ENCODE results near the gene HDAC11. TPM values are rescaled to one million over a fixed set of nuclear protein-coding genes. Genes with fewer than 3 reads are reported as not detected.

HDAC11 gene
- total and polyA plus RNA-seq, 11 donors = 20.8 to 49.4 (median 30.7) TPM

GRCh38 chr3:13509816-13510192 lies 29.7 kb downstream of the HDAC11 start:
- H3K36me3 ChIP-seq = peaks cover 0 to 2% (median 0%) of the 10 kb centered on the region in 9 donors
- TF ChIP-seq CTCF (IDR thresholded peaks at IDR 0.05) = no peak
- TF ChIP-seq POLR2A (IDR thresholded peaks at IDR 0.05) = no peak
- H3K27ac ChIP-seq = no peak overlapping the region
- ATAC-seq = no peak
- no peaks in the 10 kb centered on the region for H3K27me3 ChIP-seq
- no peak overlapping the region for H3K4me3 ChIP-seq
- WGBS, 4 donors = 93 to 96% (median 94%) methylated on average over 8 of the region's 8 CpGs
- DNase-seq = peak in 2 of 5 donors; percentile 9 to 52
- intact Hi-C loops (cut with DNase I) = loop anchor here in 2 of 10 donors (5.0 to 10.0 kb wide), 2 partner anchors 55 to 57 kb away; no protein-coding TSS in a partner anchor
- peaks cover 0 to 7% (median 0%) of the 10 kb centered on the region in 12 donors for H3K4me1 ChIP-seq
- no peaks in the 10 kb centered on the region for H3K9me3 ChIP-seq

GRCh38 chr3:13512451-13512850 lies 32.3 kb downstream of the HDAC11 start:
- Histone ChIP-seq H3K4me3 (no peak overlapping the region), H3K9me3 (no peaks in the 10 kb centered on the region), H3K4me1 (peaks cover 3 to 24% (median 18%) of the 10 kb centered on the region in 12 donors), H3K36me3 (no peaks in the 10 kb centered on the region), H3K27ac (no peak overlapping the region), H3K27me3 (no peaks in the 10 kb centered on the region)
- WGBS, 4 donors = 87 to 94% (median 91%) methylated on average over 7 of the region's 7 CpGs
- TF ChIP-seq POLR2A (IDR thresholded peaks at IDR 0.05) (no peak), CTCF (IDR thresholded peaks at IDR 0.05) (no peak)
- intact Hi-C loops (cut with DNase I) = no loop called here
- ATAC-seq = no peak
- DNase-seq = peak in 2 of 5 donors; percentile 10 to 55

GRCh38 chr3:13513051-13513912 lies 33.2 kb downstream of the HDAC11 start:
- H3K27ac ChIP-seq = peak overlapping the region in 6 of 12 donors; percentile 9 to 56 (median 42)
- H3K27me3 ChIP-seq = no peaks in the 10 kb centered on the region
- no peaks in the 10 kb centered on the region for H3K36me3 ChIP-seq
- no peaks in the 10 kb centered on the region for H3K9me3 ChIP-seq
- TF ChIP-seq CTCF (IDR thresholded peaks at IDR 0.05) = no peak
- TF ChIP-seq POLR2A (IDR thresholded peaks at IDR 0.05) = no peak
- 72 to 79% (median 75%) methylated on average over 19 to 20 of the region's 20 CpGs for WGBS, 4 donors
- intact Hi-C loops (cut with DNase I) = no loop called here
- ATAC-seq (no peak), DNase-seq (peak in 2 of 5 donors; percentile 45)
- H3K4me1 ChIP-seq = peaks cover 3 to 31% (median 26%) of the 10 kb centered on the region in 12 donors
- H3K4me3 ChIP-seq = no peak overlapping the region

GRCh38 chr3:13513913-13514517 lies 33.9 kb downstream of the HDAC11 start:
- Histone ChIP-seq H3K36me3 (no peaks in the 10 kb centered on the region), H3K4me3 (no peak overlapping the region), H3K9me3 (no peaks in the 10 kb centered on the region), H3K4me1 (peaks cover 3 to 38% (median 32%) of the 10 kb centered on the region in 12 donors), H3K27ac (peak overlapping the region in 4 of 12 donors; percentile 9 to 56 (median 40)), H3K27me3 (no peaks in the 10 kb centered on the region)
- 80 to 86% (median 82%) methylated on average over 9 to 10 of the region's 10 CpGs for WGBS, 4 donors
- TF ChIP-seq CTCF (IDR thresholded peaks at IDR 0.05) (no peak), POLR2A (IDR thresholded peaks at IDR 0.05) (no peak)
- ATAC-seq (no peak), DNase-seq (peak in 2 of 5 donors; percentile 8 to 44)
- intact Hi-C loops (cut with DNase I) = no loop called here

All from heart left ventricle (tissue), 16 donors.